Cardiac septum (tissue), 1 donor: Measurements from ENCODE around the gene PRKG1. TPM values are rescaled to one million over a fixed set of nuclear protein-coding genes. Genes with fewer than 3 reads are reported as not detected.

Experiments used
- DNase-seq: peaks from one replicate; pipeline ENCODE4 v3.0.0-alpha.2; 2020; ENCODE audit warnings: low spot score
- intact Hi-C: fragments of 100-400 bp; cut with DNase I; formaldehyde crosslinking; loops from one replicate; pipeline ENCODE4 v1.14.0; 2022
- total RNA-seq: library from RNA; stranded (reverse); fragmentation: NEBNext Ultra II Directional; extraction: Animal tissue kit (Norgen Biotek cat#: 25700); gene quantifications from one replicate; pipeline ENCODE4 v1.2.1, GENCODE V29; 2021
- donor health status: DM: no; HTN: no; CAD: no.

PRKG1 gene
- total RNA-seq, 1 donor from 2014 or later, result 35.6 TPM

DNA sequence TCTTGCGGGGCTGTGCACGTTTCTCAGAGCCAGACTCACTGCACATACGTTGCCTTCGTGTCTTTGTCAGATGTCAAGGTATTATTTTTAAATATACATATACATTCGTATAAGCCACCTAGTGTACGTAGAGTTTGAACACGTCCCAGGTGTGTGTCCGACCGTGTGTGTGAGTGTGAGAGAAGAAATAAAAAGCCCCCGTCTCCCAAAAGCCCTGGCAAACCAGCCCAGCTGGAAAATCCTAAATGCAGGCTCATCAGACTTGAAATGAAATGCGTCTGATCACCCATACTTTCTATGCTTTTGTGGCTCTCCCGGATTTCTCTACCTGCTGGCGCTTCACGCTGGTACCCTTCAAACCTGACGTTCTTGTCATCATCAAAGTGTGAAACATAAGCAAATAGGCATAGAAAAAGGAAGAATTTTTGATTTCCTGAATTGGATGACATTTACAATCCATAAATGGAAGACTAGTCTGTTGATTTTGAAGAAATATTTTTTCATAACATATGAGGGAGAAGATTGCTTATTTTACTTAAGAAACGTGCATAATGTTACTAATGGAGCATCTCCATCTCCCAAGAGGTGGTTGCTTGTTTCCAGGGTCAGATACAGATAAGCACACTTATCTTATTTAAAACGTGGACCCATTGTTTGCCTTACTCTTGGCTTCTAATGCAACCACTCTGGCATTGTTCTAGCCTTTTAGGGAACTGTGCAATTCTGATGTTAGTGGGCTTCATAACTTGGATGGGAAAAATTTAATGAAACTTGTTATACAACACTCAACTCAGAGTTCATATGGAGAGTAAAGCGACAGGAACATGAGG is 971 bp downstream of the PRKG1 start:
- intact Hi-C loops, result loop anchor here (2.0 to 10.0 kb wide), 3 partner anchors 170 to 348 kb away; no protein-coding TSS in a partner anchor
- DNase-seq, result no peak

DNA sequence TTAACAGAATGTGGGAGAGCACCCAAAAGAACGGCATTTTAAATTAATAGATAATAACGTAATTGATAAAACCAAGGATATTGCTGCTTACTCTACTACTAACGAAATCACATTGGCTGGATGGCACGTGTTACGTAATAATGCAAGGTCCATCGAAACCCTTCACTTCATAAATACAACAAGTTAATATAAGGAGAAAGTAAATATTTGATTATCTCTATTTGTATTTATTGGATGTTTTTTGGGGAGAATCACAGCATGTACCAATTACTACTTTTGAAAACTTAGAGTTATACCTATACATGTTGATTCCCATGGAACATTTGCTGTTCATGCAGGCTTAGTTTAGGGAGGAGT is 1.6 kb downstream of the PRKG1 start:
- no peak for DNase-seq
- intact Hi-C loops, result loop anchor here (2.0 to 10.0 kb wide), 3 partner anchors 169 to 347 kb away; no protein-coding TSS in a partner anchor

DNA sequence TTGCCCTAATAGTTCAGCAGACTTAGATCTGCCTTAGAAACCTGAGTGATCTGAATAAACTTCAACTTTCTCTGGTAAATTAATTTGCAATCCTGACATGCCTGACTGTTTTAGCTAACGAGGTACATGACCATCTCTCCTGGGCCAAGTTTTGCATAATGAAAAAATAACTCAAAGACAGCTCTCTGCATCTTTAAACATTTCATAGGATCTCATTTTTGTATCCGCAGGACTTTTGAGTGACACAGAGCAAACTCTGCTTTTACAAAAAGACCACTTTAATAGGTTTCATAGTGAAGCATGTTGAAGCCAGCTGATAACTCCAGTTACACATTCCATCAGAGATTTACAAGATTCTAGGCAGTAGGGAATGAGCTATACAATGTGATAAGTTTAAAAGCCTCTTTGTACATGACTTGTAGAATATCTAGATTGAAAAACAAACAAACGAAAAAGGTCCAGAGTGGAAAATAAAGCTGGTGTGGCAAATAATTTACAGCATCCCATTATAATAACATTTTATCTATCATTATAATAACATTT is 2.1 kb downstream of the PRKG1 start:
- intact Hi-C loops, result loop anchor here (10.0 kb wide), 2 partner anchors 168 to 318 kb away; no protein-coding TSS in a partner anchor
- no peak for DNase-seq

DNA sequence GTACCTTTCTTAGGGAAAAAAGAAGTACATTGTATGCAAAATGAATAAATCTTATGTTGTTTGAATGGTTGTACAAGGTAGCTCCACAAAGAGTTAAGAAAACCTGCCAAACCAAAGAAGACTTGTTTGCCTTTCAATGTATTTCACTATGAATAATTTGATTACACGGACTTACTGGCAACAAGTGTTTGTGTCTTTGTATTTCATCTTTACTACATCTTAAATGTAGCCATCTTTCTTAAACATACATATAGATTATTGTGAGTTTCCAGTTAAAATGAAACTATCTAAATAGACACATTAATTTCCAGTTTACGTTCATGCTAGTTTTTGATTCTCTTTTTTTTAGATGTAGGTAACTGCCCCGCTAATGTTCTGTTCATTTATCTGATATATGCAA is 2.8 kb downstream of the PRKG1 start:
- DNase-seq, result no peak
- intact Hi-C loops, result loop anchor here (10.0 kb wide), 2 partner anchors 168 to 318 kb away; no protein-coding TSS in a partner anchor

DNA sequence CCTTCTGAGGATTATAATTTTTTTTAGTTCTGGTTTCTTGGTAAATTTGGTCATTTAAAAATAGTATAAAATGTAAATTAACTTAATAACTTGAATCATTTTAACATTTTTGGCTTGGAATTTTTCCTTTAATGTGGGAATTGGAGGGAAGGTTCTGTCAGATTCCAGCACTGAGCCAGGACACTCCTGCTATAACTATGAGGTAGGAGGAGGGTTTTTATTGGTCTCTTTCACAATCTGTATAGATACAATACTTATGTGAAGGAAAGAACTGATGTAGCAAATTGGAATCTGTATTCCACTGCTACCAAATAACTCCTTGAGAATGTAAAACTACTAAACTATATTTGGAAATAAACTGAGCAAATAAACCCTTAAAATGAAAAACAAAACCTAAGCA is 3.2 kb downstream of the PRKG1 start:
- intact Hi-C loops, result loop anchor here (10.0 kb wide), 2 partner anchors 167 to 317 kb away; no protein-coding TSS in a partner anchor
- no peak for DNase-seq

DNA sequence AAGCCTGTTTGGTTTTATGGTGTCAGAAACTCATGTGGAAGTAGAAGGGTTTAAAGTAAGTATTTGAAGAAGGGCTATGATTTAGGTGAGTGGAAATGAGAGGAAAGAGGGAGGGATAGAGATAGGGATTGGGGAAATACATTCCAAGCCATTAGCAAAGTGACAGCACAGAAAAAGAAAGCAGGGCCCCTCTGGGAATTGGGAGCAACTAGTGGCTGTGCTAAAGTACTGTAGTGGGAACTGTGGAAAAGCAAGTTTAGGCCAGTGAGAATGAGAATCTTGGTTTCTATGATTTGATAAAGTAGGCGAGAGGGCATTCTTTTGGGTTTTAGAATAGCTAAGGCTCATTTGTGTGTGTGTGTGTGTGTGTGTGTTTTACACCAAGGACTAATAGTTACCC is 5.0 kb downstream of the PRKG1 start:
- intact Hi-C loops, result loop anchor here (10.0 kb wide), 2 partner anchors 165 to 315 kb away; no protein-coding TSS in a partner anchor
- DNase-seq, result no peak

DNA sequence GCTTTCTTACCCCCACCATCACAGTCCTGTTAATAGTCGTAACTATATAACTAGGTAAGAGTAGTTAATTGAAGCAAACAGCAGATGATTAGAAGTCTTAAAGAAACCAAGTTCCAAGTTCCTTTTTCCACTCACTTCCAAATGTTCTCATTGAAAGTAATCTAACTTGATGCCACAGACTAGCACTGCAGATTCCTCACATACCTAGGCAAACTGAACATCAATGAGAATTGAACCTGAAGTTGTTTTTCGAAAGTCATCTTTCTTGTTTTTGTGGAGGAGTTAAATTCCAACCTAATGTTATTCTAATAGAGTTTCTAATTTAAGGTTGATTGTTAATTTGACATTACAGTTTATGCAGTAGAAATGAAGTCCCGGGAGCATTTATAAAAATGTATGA is 5.5 kb downstream of the PRKG1 start:
- DNase-seq, result no peak
- intact Hi-C loops, result loop anchor here (10.0 kb wide), 2 partner anchors 165 to 315 kb away; no protein-coding TSS in a partner anchor

DNA sequence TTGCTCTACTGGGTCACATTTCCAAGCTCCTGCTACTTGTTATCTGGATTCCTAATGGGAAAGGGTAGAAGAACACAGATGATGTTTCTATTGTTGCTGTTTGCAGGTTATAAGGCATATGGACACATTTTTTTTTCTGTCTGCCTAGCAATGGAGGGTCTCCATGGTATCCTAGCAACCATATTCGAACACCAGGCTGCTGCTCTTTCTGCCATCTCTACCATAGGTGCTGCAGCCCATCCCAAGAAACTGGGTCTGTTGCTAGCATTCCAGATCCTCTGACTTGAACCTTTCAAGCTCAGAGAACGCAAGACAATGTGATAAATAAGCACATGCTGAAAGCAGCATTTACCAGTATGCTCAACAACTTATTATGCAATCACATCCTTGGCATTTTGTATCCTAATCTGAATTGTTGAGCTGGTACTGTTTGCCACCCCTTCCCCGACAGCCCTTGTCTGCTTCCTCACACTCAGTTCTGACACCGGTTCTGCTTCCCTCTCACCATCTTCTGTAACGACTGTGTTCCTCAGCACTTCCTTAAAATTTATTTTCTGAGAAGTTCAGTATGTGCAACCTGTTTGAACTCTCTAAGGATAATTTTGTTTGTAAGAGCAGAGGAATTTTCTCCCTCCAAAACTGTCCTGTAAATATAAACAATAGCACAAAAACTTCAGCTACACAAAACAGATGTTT is 6.2 kb downstream of the PRKG1 start:
- DNase-seq, result no peak
- intact Hi-C loops, result no loop called here

DNA sequence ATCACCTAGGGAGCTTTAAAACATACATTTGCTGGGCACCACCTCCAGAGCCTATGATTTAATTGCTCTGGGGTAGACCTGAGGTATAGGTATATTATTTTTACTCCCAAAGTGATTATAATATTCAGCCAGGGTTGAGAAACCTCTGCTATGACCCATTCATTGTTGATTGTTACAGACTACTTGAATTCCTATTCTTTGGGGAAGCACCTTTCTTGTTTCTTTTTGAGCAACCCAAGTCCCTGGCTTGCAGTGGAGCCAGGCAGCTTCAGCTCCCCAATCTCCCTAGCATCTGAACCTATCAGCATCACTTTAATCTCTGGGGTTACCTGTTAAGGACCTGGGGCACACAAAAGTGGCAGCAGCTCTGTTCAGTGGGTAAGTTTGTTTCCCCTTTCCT is 8.6 kb downstream of the PRKG1 start:
- intact Hi-C loops, result no loop called here
- no peak for DNase-seq

DNA sequence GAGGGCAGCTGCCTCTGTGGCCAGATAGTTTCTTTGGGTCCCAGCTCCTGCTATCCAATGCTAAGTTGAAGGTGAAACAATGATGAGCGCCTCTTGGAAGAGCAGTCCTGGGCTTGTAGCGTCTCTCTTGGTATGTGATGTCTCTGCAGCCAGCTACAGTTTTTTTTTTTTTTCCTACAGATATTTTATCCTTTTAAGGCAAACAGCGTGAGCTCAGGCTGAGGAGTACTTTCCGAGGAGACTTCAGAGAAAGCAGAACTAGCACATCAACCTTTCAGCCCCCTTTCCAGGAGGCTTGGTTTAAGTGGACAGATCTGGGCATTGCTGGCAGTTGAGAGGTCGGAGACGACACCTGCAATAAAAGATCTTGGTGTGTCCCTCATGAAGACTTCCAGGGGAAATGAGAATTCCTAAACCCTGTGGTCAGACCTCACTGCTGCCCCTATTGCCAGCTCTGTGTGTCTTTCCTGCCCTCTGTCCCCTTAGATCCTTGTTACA is 9.1 kb downstream of the PRKG1 start:
- no peak for DNase-seq
- intact Hi-C loops, result no loop called here

DNA sequence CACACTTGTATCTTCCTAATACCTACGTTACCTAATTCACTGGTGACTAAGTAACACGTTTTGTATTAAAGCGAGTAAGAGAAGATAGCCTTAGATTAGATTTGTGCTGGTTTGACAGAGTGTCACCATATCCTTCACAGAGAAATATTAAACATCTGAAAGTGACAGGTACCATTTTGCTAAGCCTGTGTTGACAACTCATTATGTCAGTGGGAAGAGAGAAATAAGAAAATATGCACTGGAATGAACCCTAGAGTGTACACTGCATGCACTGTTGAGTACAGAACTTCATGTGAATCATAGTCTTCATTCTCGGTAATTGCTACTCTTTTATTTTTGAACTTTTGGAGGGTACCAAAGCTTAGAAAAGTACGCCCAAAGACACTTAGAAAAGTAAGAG is 10.9 kb downstream of the PRKG1 start:
- no peak for DNase-seq
- intact Hi-C loops, result no loop called here

DNA sequence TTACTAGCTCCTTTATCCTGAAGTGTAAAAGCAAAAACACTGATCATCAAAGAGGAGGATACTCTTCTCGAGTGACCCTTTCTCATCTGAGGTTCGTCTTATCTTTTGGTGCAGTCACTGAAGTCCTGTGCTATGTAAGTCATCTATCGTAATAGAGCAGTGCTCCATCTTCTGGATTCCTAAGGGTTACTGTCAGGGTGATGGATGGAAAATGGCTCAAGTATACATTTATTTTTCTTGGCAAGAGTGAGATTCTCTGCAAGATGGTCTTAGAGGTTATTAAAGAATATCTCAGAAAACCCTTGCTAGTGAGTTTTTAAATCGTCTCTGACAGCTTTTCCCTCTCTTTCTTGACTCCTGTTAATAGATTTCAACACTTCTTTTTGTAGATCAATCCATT is 12.4 kb downstream of the PRKG1 start:
- intact Hi-C loops, result no loop called here
- no peak for DNase-seq

DNA sequence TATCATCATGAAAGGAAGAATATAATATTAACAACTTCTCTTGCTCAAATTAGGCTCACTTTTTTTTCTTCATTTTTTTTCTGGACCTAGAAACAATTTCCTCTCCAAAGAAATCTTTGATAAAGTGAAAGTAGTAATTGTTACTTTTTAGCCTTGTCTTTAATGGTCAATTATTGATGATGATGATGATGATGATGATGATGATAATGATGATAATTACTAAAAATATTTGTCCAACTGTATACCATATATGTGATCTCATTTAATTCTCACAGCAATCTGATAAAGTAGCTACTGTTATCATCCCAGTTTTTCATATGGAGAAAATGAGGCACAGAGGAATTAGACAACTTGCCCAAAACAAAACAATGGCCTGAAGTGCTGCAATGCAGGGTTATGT is 12.8 kb downstream of the PRKG1 start:
- DNase-seq, result no peak
- intact Hi-C loops, result no loop called here

DNA sequence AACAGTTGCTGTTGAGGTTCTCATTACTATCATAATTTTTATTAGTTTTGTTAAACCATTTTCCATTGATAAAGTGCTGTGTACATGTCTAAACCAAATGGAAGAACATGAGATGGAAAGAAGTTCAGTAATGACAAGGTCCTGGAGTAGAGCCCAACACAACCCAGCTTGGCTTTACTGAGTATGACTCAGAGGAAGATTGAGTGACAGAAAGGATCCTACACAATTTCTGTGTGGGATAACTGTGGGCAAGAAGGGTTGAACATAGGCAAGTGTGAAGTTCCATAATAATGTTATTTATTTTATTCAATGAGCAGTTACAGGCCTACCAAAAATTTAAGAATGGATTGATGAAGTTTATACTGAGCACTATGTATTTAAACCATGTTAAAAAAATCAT is 15.9 kb downstream of the PRKG1 start:
- DNase-seq, result no peak
- intact Hi-C loops, result loop anchor here (10.0 kb wide), 1 partner anchor 55 kb away; no protein-coding TSS in a partner anchor

DNA sequence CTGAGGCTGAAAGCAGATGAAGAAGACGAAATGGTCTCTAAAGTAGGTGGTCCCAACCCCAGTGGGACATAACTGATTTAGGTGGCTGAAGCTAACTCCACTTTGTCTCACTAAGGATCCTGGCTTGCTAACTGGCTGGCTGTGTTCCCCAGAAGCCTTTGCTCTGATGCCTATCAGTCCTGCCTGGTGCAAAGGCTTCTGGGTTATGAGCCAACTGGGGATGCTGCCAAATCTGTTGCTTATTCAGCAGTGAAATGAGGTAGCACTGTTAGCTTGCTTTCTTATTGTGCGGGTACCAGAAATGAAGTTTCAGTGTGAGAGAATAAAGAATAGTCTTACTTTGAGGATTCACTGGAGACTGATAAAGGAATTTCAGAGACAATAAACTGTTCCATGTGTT is 18.1 kb downstream of the PRKG1 start:
- peak; percentile 86 for DNase-seq
- intact Hi-C loops, result loop anchor here (10.0 kb wide), 1 partner anchor 52 kb away; no protein-coding TSS in a partner anchor

DNA sequence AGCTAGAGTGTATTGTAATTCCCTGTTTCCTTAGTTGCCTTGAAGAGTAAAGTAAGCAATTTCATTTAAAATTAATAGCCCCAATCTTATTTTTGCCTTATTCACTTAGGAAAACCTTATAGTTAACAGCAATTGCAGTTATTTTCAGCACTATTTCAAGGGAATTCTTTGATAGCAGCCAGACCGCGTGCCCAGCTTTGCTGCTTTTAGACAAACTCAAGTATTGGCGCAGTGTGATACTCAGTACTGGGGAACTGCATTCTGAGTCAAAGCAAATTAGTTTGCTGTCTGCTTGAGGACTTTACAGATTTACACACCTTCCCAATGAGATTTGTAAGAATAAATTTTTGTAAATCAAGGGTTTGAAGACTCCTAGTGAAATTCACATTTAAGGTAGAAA is 21.2 kb downstream of the PRKG1 start:
- no peak for DNase-seq
- intact Hi-C loops, result loop anchor here (10.0 kb wide), 1 partner anchor 49 kb away; no protein-coding TSS in a partner anchor

DNA sequence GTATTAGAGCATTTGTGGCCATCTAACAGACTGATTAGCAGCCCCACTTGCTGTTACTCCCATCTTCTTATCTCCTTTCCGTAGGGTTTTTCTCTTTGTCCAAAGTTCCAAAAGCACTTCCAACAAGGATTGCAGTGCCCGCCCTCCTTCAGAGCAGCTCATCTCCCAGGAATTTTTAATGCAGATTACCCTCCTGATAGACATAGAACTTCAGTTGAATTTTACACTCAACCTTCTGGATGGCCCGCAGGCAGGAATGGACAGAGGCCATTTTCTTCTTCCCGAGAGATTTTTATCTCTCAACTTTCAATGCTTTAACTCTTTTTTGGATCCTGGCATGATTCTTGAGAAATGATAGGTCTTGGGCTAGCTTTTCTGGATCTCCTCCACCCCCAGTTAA is 23.3 kb downstream of the PRKG1 start:
- no peak for DNase-seq
- intact Hi-C loops, result loop anchor here (10.0 kb wide), 1 partner anchor 47 kb away; no protein-coding TSS in a partner anchor

DNA sequence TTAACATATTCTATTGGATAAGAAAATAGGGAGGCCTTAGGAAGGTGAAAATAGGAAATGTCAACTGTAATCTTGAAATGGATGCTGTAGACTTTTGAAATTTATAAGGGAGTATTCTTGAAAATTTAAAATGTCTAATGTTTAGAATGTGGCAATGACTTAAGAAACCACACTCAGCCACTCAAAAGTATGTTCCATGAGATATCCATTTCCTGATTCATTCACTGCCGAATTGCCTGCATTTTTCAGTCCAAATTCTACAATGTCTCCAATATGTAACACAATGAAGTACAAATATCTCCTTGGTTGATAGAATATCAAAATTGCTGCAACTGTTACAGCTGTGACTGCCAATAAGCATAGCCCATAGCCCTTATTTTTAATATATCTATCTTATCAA is 25.9 kb downstream of the PRKG1 start:
- no peak for DNase-seq
- intact Hi-C loops, result no loop called here

DNA sequence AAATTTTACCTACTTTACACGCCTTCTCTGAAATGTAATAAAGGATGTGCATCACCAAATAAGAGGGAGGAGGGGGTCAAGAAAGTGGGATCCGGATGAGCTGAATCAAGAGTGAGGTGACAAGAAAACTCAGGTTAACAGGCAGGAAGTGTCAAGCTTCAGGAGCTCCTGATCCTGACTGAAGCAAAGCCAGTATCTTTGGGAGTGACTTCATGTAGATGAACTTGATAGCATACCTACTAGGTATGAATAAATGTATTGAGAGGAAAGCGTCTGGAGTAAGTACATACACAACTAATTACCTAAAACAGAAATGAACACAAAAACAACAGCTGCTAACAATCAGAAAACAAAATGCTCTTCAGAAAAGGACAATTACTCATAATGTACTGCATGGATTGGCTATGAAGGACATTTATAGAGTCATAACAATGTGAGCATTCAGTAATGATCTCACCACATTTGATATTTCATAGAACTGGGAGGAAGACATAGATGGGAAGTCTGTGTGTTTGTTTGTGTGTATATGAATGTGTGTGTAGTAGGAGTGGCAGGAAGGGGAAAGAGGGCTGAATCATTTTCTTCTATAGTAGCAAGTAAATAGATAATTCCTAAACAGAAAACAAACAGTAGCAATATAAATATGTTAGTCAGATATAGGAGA is 29.4 kb downstream of the PRKG1 start:
- DNase-seq, result no peak
- intact Hi-C loops, result no loop called here
